Measurements from ENCODE around the gene PWP1.

The PWP1 gene

DNA sequence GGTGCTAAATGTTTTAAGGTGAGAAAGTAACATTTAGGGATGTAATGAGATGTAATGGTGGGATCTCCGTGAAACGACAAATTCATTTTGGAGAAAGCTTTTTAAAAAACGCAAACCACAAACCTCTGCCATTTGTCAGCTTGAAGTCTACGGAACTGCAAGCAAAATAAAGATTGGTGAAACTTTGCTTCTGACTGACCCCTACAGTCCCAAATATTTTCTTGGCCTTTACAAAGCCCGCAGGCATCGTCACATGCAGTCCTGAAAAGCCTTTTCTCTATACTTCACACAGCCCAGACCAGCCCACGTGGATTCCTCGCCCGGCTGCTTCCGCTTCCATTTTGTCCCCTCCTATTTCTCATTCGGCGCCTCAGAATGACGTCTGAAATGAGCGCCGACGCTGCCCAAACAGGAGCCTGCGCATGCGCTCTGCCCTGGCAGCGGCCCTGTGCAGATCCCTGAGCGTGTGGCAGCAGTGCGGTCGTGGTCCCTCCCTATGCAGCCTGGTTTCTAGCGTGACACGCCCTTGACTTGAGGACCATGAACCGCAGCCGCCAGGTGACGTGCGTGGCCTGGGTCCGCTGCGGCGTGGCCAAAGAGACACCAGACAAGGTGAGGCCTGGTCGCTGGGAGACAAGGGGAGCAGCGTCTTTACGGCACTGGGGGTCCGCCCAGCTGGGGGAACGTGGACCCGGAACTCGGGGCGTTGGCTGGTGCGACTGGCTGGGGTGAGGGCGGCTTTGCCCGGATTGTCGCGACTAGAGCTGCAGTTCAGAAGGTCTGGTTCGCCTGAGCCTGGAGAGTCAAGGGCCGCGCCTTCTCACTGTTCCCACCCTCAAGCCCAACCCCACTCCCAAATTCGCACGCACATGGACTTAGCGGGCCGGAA is at the start of gene PWP1:
Gene PWP1, plus strand, starts transcription at position 440 of the 889 bp plus-strand sequence. Its CDS starts 101 bp downstream, at position 541.
- DNase-seq, result peak; percentile 95

GRCh38 chr12:107641154-107641553 is 44.4 kb upstream of the PWP1 start:
- DNase-seq, result no peak

- no peak for DNase-seq
These were observed 43.4 kb upstream of the PWP1 start for GRCh38 chr12:107642240-107642639.

- DNase-seq, result no peak
These were observed 39.8 kb upstream of the PWP1 start for GRCh38 chr12:107645630-107646333.

DNA sequence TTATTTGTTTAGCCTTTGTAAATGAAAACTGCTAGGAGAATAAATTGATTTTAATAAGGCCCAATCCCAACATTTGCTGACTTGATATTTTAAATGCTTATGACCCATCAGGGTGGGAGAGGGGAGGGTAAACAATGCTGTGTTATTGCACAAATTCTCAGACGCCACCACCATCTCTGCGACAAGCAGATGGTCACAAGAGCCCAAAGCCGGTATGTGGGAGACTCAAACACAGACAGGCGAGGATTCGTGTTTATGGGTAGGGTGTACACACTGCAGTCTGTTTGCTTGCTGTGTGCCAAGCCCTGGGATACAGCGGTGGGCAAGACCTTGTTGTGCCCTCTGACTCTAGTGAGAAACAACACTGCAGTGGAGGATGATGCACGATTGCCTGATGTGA is 39.2 kb upstream of the PWP1 start:
- no peak for DNase-seq

DNA sequence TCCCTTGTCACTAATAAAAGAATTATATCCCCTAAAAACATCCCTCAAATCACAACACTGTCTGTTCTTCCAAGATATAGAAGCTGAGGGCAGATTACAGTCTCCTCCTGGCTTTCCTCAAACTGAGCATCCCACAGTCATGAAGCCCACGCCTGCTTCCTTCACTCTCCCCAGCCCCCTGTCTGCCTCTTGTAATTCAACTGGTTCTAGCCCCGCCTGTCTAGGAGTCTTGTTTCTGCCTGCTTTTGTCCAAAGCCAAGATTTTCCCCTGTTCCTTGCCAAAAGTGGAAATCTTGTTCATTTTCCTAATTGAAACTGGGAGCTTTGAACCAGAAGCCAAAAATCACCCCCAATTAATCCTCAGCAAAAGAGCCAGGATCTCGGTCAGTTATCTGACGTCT is 35.9 kb upstream of the PWP1 start:
- DNase-seq, result no peak

DNA sequence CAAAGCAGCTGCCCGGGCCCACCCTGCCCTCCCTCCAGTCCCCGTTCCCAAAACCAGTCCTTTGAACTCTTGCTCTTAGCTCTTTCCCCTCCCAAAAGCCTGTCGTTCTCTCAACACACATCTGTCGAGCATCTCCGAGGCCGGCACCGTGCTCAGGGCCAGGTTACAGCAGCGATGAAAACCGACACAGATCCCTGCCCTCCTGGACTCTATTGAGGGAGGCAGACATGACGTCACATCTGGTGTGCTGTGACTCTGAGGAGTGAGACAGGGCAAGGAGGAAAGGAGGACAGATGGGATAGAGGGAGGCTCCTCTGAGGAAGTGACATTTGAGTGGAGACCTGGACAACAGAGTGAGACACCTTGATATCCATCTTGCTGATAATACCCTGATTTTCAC is 34.6 kb upstream of the PWP1 start:
- no peak for DNase-seq

DNA sequence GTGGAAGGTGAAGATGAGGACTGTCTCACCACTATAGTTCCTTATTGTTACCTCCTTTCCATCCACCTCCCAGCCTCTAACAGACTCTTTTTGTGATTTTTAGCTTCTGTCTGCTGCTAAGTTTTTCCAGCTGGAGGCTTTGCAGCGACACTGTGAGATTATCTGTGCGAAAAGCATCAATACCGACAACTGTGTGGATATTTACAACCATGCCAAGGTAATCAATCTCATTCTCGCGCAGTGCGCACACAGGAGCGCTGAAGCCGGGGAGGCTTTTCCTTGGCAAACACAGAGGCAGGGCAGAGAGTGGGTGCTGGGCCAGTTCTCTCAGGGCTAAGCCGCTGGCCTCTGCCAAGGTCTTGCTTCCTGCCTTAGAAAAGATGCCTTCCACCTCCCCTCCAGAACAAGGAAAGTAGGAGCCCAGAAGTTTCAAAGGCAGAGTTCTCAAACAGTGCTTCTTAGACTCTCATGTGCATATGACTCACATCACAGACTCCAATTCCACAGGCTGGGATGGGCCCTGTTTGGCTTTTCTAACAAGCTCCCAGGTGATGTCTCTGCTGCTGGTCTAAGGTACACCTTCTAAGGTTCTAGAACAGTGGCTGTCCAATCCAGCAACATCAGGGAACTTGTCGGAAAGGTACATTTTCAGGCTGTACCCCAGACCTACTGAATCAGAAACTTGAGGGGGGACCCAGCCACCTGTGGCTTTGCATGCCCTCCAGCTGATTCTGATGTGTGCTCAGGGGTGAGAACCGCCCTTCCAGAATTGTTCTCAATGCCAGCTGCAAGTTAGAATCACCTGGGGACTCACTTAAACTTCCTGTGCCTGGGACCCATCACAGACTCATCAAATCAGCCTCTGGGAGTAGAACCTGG is 33.8 kb upstream of the PWP1 start:
- no peak for DNase-seq

GRCh38 chr12:107653519-107653918 is 32.1 kb upstream of the PWP1 start:
- DNase-seq, result no peak

DNA sequence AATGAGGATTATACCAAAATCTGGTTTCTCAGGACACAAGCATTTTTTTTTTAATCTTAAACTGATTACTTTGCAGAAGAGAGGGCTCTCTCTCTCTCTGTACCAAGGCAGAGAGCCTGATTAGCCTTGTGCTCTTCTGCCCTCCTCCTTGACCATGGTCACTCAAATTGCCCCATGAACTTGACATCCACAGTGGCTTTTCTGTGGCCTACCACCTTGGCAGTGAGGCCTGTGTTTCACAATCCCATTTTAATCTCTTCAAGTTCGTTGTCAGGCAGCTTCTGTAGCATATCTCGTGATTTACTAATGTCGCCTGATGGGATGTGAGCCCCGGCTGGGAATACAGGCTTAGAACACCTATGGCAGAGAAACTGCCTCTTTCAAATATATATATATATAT is 30.7 kb upstream of the PWP1 start:
- no peak for DNase-seq

- no peak for DNase-seq
These were observed 30.1 kb upstream of the PWP1 start for GRCh38 chr12:107655281-107656065.

DNA sequence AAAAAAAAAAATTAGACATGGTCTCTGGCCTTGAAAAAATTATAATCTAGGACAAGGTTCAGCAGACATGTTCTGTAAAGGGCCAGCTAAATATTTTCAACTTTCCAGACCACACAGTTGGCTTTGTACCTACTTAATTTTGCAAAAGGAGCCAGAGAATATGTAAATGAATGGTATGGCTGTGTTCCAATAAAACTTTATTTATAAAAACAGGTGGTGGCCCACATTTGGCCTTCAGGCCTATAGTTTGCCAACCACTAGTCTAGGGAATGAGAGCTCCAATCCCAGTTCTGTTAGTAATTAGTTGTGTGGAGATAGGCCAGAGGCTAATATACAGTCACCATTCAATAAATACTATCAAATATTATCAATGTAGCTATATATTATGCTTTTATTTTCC is 29.3 kb upstream of the PWP1 start:
- DNase-seq, result no peak

DNA sequence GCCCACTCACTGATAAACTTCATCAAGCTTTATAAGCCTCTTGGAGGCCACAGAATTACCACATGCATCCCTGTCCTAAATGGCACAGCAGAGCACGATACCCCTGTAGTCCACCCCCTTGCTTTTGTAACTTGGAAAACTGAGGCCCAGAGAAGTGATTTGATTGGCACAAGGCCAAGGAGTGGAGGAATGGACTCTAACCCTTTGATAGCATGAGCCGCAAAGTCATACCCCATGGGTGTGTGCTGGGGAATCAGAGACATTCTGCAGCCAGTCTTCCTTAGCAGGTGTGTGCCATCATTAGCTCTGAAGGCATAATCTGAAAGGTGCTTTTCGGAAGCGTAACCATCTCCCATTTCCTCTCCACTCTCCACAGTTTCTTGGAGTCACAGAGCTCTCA is 28.5 kb upstream of the PWP1 start:
- no peak for DNase-seq

DNA sequence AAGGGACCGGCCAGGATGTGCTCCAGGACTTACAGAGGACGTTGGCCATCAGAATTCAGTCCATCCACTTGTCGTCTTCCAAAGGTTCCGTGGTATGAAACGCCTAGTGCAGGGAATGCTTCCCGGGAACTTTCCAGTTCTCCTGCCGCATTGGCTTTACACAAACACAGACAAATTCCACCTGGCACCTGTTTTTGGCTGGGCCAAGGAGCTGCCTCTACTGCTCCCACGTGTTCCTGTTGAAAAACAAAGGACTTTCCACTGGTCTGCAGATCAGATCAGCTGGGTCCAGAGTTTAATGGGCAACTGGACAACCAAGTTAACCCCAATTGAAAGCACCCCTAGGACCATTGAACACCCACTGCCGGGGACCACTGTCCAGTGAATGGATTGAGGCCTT is 28.0 kb upstream of the PWP1 start:
- no peak for DNase-seq

GRCh38 chr12:107660235-107660634 is 25.4 kb upstream of the PWP1 start:
- DNase-seq, result no peak

GRCh38 chr12:107660861-107661415 is 24.7 kb upstream of the PWP1 start:
- DNase-seq, result no peak

- no peak for DNase-seq
These were observed 23.8 kb upstream of the PWP1 start for GRCh38 chr12:107661830-107662229.

- DNase-seq, result no peak
These were observed 23.1 kb upstream of the PWP1 start for GRCh38 chr12:107662484-107662883.

DNA sequence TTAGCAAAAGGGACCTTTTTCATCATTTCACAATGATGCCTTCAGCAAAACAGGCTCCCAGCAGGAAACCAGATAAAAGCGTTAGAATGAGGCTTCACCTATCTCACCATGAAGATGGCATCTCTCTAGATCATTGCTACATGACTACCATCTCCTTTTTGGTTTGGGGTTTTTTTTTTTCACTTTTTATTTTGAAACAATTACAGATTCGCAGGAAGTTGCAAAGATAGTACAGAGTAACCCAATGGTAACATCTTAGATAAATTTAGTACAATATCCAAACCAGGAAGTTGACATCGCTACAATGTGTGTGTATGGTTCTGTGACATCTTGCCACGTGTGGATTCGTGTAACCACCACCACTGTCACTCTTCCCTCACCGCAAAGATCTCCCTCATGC is 22.3 kb upstream of the PWP1 start:
- DNase-seq, result no peak

GRCh38 chr12:107666009-107666408 is 19.6 kb upstream of the PWP1 start:
- DNase-seq, result no peak

GRCh38 chr12:107667464-107667863 is 18.1 kb upstream of the PWP1 start:
- no peak for DNase-seq

Data from CD4-positive, alpha-beta T cell treated with Interleukin-4 for 4 hours (primary cell).